SK-N-MC (cell line): Measurements from ENCODE around the gene DACT2.
"Not testable (repeated sequence)": the region's sequence is repeated elsewhere in the genome, so short reads cannot be mapped to it uniquely, and the experiment has no call there.

Experiments used
- EZH2 ChIP-seq: fragments of 200-600 bp; sonication (generic); IDR thresholded peaks from one replicate; pipeline ENCODE4 v1.6.1; 2017; ENCODE audit warnings: antibody characterized with exemption
- POLR2AphosphoS5 ChIP-seq: IDR thresholded peaks from 2 replicates; pipeline ENCODE4 v1.6.1; 2012; ENCODE audit warnings: mild to moderate bottlenecking, low read depth, low read length, borderline replicate concordance

GRCh38 chr6:168267779-168268178 is 51.8 kb downstream of the DACT2 start:
- TF ChIP-seq EZH2, POLR2AphosphoS5: not testable (repeated sequence)
